Tibial nerve (tissue), 4 donors: ENCODE measurements around the gene EPB41L4A.

ENCODE experiments used
- CTCF ChIP-seq, 5 experiments: fragments of 200-600 bp in 3 of 5; fragments of 450-650 bp in 2 of 5; sonication (generic) in 3 of 5; IDR thresholded peaks; one replicate each; pipeline ENCODE4 v1.5.1; 2016 to 2019; ENCODE audit warnings: antibody characterized with exemption in 5 of 5, mild to moderate bottlenecking in 3 of 5, moderate library complexity in 2 of 5
- EP300 ChIP-seq, 2 donors: sonication (generic); formaldehyde crosslinking; IDR thresholded peaks; one replicate each; pipeline ENCODE4 v1.6.1; 2017; ENCODE audit warnings: antibody characterized with exemption in 2 of 2, mild to moderate bottlenecking in 1 of 2
- POLR2A ChIP-seq, 2 donors: fragments of 450-650 bp; IDR thresholded peaks; one replicate each; pipeline ENCODE4 v1.6.1; 2017; ENCODE audit warnings: antibody characterized with exemption in 2 of 2, mild to moderate bottlenecking in 2 of 2, moderate library complexity in 2 of 2

GRCh38 chr5:112227911-112228631 lies 191.0 kb downstream of the EPB41L4A start:
- TF ChIP-seq POLR2A (IDR thresholded peaks at IDR 0.05) (no peak), CTCF (IDR thresholded peaks at IDR 0.05) (no peak), EP300 (IDR thresholded peaks at IDR 0.05) (no peak)
